Peyer's patch (tissue), 4 donors: ENCODE measurements around the gene CFAP61.

Source experiments
- POLR2A ChIP-seq, 2 donors: fragments of 450-650 bp; IDR thresholded peaks; one replicate each; pipeline ENCODE4 v1.5.1; 2017; ENCODE audit warnings: antibody characterized with exemption in 2 of 2, mild to moderate bottlenecking in 2 of 2, moderate library complexity in 2 of 2
- TF ChIP-seq, protein P1 (sequence below), 6 experiments: fragments of 450-650 bp in 4 of 6; fragments of 200-600 bp in 2 of 6; sonication (generic) in 1 of 6; IDR thresholded peaks; one replicate each; pipeline ENCODE4 v1.5.1; 2017 to 2019; ENCODE audit warnings: antibody characterized with exemption in 6 of 6, mild to moderate bottlenecking in 3 of 6, moderate library complexity in 1 of 6

DNA sequence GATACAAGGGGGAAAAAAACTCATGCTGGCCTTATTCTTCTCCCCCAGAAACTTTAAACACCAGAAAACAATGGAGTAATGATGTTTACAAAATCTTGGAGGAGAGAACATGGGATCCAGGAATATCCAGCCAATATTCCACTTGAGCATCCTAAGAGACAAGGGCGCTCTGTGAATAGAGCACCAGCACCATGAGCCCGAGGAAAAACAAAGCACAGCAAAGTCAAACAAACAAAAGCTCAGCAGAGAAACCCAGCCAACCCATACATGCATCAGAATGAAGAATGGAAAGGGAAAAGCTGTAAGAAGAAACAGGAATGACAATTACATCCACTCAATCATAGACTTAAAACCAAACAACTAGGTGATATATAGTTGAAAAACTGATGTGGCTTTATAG lies 39.8 kb upstream of the CFAP61 start:
- TF ChIP-seq, protein P1, sequence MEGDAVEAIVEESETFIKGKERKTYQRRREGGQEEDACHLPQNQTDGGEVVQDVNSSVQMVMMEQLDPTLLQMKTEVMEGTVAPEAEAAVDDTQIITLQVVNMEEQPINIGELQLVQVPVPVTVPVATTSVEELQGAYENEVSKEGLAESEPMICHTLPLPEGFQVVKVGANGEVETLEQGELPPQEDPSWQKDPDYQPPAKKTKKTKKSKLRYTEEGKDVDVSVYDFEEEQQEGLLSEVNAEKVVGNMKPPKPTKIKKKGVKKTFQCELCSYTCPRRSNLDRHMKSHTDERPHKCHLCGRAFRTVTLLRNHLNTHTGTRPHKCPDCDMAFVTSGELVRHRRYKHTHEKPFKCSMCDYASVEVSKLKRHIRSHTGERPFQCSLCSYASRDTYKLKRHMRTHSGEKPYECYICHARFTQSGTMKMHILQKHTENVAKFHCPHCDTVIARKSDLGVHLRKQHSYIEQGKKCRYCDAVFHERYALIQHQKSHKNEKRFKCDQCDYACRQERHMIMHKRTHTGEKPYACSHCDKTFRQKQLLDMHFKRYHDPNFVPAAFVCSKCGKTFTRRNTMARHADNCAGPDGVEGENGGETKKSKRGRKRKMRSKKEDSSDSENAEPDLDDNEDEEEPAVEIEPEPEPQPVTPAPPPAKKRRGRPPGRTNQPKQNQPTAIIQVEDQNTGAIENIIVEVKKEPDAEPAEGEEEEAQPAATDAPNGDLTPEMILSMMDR (IDR thresholded peaks at IDR 0.05), result no peak
- no peak for TF ChIP-seq POLR2A (IDR thresholded peaks at IDR 0.05)
